Ishikawa (cell line): ENCODE data around the gene KLHL12.

Experiments used
- CREB1 ChIP-seq: IDR thresholded peaks from 2 replicates; pipeline ENCODE4 v1.6.1; 2012; ENCODE audit warnings: low read depth
- EGR1 ChIP-seq: IDR thresholded peaks from 2 replicates; pipeline ENCODE4 v1.6.1; 2012
- EP300 ChIP-seq: IDR thresholded peaks from 2 replicates; pipeline ENCODE4 v1.6.1; 2012; ENCODE audit warnings: borderline replicate concordance
- FOXM1 ChIP-seq: IDR thresholded peaks from 2 replicates; pipeline ENCODE4 v1.6.1; 2012; ENCODE audit warnings: low read depth, borderline replicate concordance
- RAD21 ChIP-seq: IDR thresholded peaks from 2 replicates; pipeline ENCODE4 v1.6.1; 2012; ENCODE audit warnings: low read depth
- TAF1 ChIP-seq: IDR thresholded peaks from 2 replicates; pipeline ENCODE4 v1.6.1; 2012; ENCODE audit warnings: low read depth, mild to moderate bottlenecking
- YY1 ChIP-seq: IDR thresholded peaks from 2 replicates; pipeline ENCODE4 v1.6.1; 2012; ENCODE audit warnings: low read depth
- TF ChIP-seq, protein P1 (sequence below): IDR thresholded peaks from 2 replicates; pipeline ENCODE4 v1.6.1; 2012
- TF ChIP-seq, protein P2 (sequence below): IDR thresholded peaks from 2 replicates; pipeline ENCODE4 v1.6.1; 2012; ENCODE audit warnings: low read depth, mild to moderate bottlenecking

DNA sequence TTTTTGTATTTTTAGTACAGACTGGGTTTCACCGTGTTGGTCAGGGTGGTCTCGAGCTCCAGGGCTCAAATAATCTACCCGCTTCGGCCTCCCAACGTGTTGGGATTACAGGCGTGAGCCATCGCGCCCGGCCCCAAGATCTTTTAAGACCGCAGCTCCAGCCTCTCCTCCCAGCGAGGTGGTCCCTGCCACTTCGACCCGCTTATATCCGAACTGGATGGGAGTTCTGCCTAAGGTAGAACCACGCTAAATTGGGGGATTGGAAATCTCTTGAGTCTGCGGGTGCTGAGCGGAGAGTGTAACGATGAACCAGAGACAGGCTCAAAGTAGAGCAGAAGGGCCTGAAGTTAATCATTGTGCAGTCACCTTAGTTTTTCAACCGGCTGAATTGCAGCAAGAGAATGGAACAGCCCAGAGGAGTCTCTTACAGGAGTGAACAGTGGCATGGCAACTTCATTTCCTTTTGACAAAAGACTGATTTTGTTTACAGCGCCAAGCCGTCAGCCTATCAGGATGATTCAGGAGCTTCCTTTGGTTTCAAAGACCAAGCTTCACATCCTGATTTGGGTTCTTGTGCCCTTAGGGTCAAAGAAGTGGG, 40.7 kb upstream of the KLHL12 start:
- TF ChIP-seq RAD21 (no peak), EP300 (no peak), TAF1 (0 out of 2 replicates have a peak, but pooled peaks have one; percentile 23), CREB1 (no peak), FOXM1 (no peak), YY1 (no peak), EGR1 (no peak)
- TF ChIP-seq, protein P1, sequence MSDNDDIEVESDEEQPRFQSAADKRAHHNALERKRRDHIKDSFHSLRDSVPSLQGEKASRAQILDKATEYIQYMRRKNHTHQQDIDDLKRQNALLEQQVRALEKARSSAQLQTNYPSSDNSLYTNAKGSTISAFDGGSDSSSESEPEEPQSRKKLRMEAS, result no peak
- TF ChIP-seq, protein P2, sequence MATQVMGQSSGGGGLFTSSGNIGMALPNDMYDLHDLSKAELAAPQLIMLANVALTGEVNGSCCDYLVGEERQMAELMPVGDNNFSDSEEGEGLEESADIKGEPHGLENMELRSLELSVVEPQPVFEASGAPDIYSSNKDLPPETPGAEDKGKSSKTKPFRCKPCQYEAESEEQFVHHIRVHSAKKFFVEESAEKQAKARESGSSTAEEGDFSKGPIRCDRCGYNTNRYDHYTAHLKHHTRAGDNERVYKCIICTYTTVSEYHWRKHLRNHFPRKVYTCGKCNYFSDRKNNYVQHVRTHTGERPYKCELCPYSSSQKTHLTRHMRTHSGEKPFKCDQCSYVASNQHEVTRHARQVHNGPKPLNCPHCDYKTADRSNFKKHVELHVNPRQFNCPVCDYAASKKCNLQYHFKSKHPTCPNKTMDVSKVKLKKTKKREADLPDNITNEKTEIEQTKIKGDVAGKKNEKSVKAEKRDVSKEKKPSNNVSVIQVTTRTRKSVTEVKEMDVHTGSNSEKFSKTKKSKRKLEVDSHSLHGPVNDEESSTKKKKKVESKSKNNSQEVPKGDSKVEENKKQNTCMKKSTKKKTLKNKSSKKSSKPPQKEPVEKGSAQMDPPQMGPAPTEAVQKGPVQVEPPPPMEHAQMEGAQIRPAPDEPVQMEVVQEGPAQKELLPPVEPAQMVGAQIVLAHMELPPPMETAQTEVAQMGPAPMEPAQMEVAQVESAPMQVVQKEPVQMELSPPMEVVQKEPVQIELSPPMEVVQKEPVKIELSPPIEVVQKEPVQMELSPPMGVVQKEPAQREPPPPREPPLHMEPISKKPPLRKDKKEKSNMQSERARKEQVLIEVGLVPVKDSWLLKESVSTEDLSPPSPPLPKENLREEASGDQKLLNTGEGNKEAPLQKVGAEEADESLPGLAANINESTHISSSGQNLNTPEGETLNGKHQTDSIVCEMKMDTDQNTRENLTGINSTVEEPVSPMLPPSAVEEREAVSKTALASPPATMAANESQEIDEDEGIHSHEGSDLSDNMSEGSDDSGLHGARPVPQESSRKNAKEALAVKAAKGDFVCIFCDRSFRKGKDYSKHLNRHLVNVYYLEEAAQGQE, result no peak
